Measurements from ENCODE around the gene HOXB7. TPM values are rescaled to one million over a fixed set of nuclear protein-coding genes. Genes with fewer than 3 reads are reported as not detected.

The HOXB7 gene
- total RNA-seq, 1 donor from 2014 or later = 0.49 TPM

DNA sequence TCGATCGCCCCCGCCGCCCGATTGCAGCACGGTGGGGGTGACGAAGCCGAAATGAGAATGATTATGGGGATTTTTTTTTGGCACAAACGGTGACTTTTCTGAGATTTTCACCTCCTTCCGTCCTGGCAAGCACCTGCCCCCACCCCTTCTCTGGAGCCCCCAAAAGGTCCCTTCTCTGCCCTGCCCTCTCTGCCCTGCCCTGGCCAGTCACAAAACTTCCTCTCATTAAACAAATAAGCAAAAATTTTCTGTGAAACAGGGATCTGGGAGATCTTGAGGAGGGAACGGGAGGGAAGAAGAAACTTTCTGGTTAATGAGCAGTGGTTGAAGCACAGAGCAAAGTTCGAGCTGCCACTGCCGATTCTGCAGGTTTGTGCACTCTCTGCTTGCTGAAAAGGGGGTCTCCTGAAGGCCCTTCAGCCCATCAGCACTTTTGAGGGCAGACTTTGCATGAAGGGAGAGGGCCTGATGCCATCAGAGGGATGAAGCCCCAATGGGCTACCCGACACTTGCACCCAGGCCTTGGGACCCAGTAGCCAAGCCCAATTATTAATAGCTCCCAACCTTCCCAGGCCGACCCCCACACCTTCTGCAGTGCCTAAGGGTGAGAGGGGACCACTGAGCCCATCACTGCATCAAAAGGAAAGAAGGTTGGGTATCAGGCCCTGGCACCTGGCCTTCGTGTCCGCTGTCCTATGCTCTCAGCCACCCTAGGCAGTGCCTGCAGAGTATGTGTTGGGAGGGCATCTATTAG, 5.3 kb upstream of the HOXB7 start:
- Mint-ChIP-seq H3K4me1 (ENCODE audit: low read depth) (peaks cover 48% of the 10 kb centered on the region), H3K4me3 (no peak overlapping the region), H3K27ac (peak overlapping the region; percentile 66), H3K9me3 (no peaks in the 10 kb centered on the region), H3K36me3 (ENCODE audit: low read depth) (no peaks in the 10 kb centered on the region), H3K27me3 (ENCODE audit: insufficient read depth) (peaks cover 91% of the 10 kb centered on the region)
- DNase-seq (ENCODE audit: low spot score) = no peak
- intact Hi-C loops (cut with micrococcal nuclease) = loop anchor here (2.0 to 10.0 kb wide), 3 partner anchors 131 to 771 kb away; partner anchors contain the start of gene SCRN2

GRCh38 chr17:48615047-48615962, 4.5 kb upstream of the HOXB7 start, which contains the start of gene HOXB8:
Gene HOXB8 (minus strand): TSS chr17:48615292. CDS start chr17:48614704, 588 bp downstream.
- H3K9me3 Mint-ChIP-seq = no peaks in the 10 kb centered on the region
- peaks cover 53% of the 10 kb centered on the region for H3K4me1 Mint-ChIP-seq (ENCODE audit: low read depth)
- peak within 1 kb of the TSS; percentile 40 for H3K4me3 Mint-ChIP-seq
- no peaks in the 10 kb centered on the region for H3K36me3 Mint-ChIP-seq (ENCODE audit: low read depth)
- peaks cover 89% of the 10 kb centered on the region for H3K27me3 Mint-ChIP-seq (ENCODE audit: insufficient read depth)
- intact Hi-C loops (cut with micrococcal nuclease) = loop anchor here (2.0 to 10.0 kb wide), 3 partner anchors 131 to 771 kb away; partner anchors contain the start of gene SCRN2
- DNase-seq (ENCODE audit: low spot score) = no peak
- peak within 1 kb of the TSS; percentile 87 for H3K27ac Mint-ChIP-seq

GRCh38 chr17:48613862-48614694, 3.3 kb upstream of the HOXB7 start:
- Mint-ChIP-seq H3K27ac (peak overlapping the region; percentile 71), H3K9me3 (no peaks in the 10 kb centered on the region), H3K4me3 (peak overlapping the region; percentile 19), H3K27me3 (ENCODE audit: insufficient read depth) (peaks cover 86% of the 10 kb centered on the region), H3K4me1 (ENCODE audit: low read depth) (peaks cover 49% of the 10 kb centered on the region), H3K36me3 (ENCODE audit: low read depth) (no peaks in the 10 kb centered on the region)
- DNase-seq (ENCODE audit: low spot score) = no peak
- intact Hi-C loops (cut with micrococcal nuclease) = loop anchor here (1.0 to 10.0 kb wide), 5 partner anchors 10 to 769 kb away; partner anchors contain the start of genes IGF2BP1, PRAC1, PRAC2 and SCRN2

GRCh38 chr17:48612854-48613691, 2.3 kb upstream of the HOXB7 start:
- Mint-ChIP-seq H3K9me3 (no peaks in the 10 kb centered on the region), H3K27ac (peak overlapping the region; percentile 71), H3K4me3 (peak overlapping the region; percentile 81), H3K4me1 (ENCODE audit: low read depth) (peaks cover 40% of the 10 kb centered on the region), H3K36me3 (ENCODE audit: low read depth) (no peaks in the 10 kb centered on the region), H3K27me3 (ENCODE audit: insufficient read depth) (peaks cover 85% of the 10 kb centered on the region)
- intact Hi-C loops (cut with micrococcal nuclease) = loop anchor here (1.0 to 10.0 kb wide), 4 partner anchors 11 to 768 kb away; partner anchors contain the start of genes IGF2BP1, PRAC1, PRAC2 and SCRN2
- DNase-seq (ENCODE audit: low spot score) = no peak

DNA sequence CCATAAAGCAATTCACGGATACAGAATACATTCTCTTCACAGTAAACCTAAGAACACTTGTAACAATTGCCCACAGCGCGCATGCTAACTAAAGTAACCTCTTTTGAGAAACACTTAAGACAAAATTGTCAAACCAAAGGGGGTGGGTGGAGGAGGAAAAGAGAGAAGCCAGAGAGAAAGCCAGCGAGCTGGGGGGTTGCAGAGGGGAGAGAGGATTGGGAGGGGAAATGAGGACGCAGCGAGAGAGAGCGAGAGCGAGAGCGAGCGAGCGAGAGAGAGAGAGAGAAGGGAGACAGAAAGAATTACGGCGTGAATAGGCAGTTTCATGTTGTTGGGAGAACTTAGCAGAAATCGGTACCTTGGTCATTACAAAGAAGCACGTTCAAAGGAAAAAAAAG, 1.6 kb upstream of the HOXB7 start:
- Mint-ChIP-seq H3K9me3 (no peaks in the 10 kb centered on the region), H3K4me1 (ENCODE audit: low read depth) (peaks cover 39% of the 10 kb centered on the region), H3K27me3 (ENCODE audit: insufficient read depth) (peaks cover 84% of the 10 kb centered on the region), H3K27ac (peak overlapping the region; percentile 37), H3K36me3 (ENCODE audit: low read depth) (no peaks in the 10 kb centered on the region), H3K4me3 (peak overlapping the region; percentile 76)
- DNase-seq (ENCODE audit: low spot score) = no peak
- intact Hi-C loops (cut with micrococcal nuclease) = loop anchor here (2.0 to 10.0 kb wide), 3 partner anchors 110 to 768 kb away; partner anchors contain the start of genes IGF2BP1, PRAC1, PRAC2 and SCRN2

GRCh38 chr17:48611681-48612455, 1.1 kb upstream of the HOXB7 start:
- DNase-seq (ENCODE audit: low spot score) = no peak
- H3K36me3 Mint-ChIP-seq (ENCODE audit: low read depth) = no peaks in the 10 kb centered on the region
- peaks cover 79% of the 10 kb centered on the region for H3K27me3 Mint-ChIP-seq (ENCODE audit: insufficient read depth)
- peak overlapping the region; percentile 86 for H3K4me3 Mint-ChIP-seq
- no peaks in the 10 kb centered on the region for H3K9me3 Mint-ChIP-seq
- peaks cover 39% of the 10 kb centered on the region for H3K4me1 Mint-ChIP-seq (ENCODE audit: low read depth)
- intact Hi-C loops (cut with micrococcal nuclease) = loop anchor here (2.0 to 10.0 kb wide), 4 partner anchors 15 to 767 kb away; partner anchors contain the start of genes IGF2BP1, PRAC1, PRAC2 and SCRN2
- peak overlapping the region; percentile 21 for H3K27ac Mint-ChIP-seq

GRCh38 chr17:48611213-48611612, 396 bp upstream of the HOXB7 start:
- peaks cover 79% of the 10 kb centered on the region for H3K27me3 Mint-ChIP-seq (ENCODE audit: insufficient read depth)
- H3K4me3 Mint-ChIP-seq = peak overlapping the region; percentile 86
- DNase-seq (ENCODE audit: low spot score) = no peak
- no peaks in the 10 kb centered on the region for H3K36me3 Mint-ChIP-seq (ENCODE audit: low read depth)
- no peaks in the 10 kb centered on the region for H3K9me3 Mint-ChIP-seq
- intact Hi-C loops (cut with micrococcal nuclease) = loop anchor here (2.0 to 10.0 kb wide), 3 partner anchors 14 to 766 kb away; partner anchors contain the start of genes IGF2BP1 and SCRN2
- H3K4me1 Mint-ChIP-seq (ENCODE audit: low read depth) = peaks cover 39% of the 10 kb centered on the region
- peak overlapping the region; percentile 32 for H3K27ac Mint-ChIP-seq

DNA sequence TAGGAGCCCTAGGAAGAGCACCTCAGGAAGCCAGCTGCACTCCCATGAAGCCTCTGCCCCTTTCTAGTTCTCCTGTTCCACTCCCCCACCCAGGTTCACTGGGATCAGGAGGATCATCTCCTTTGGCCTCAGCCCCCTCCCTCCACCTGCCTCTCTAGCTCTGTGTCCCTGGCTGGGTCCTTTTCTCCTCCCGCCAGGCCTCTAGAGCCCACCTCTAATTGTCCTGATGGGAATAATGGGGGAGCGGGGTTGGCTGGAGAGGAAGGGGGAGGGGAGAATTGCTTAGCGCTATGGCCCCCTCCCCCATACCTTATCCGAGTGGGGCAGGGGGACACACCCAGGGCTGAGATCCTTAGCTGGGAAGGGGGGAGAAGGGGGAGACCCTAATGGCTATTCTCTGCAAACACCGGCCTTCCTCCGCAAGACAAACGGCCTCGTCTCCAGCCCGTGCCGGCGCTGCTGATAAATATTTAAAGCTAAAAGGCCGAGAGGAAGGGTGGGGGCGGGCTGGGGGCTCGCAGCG, 997 bp downstream of the HOXB7 start:
- H3K27me3 Mint-ChIP-seq (ENCODE audit: insufficient read depth) = peaks cover 75% of the 10 kb centered on the region
- H3K36me3 Mint-ChIP-seq (ENCODE audit: low read depth) = no peaks in the 10 kb centered on the region
- intact Hi-C loops (cut with micrococcal nuclease) = loop anchor here (2.0 to 10.0 kb wide), 3 partner anchors 13 to 765 kb away; partner anchors contain the start of genes IGF2BP1 and SCRN2
- DNase-seq (ENCODE audit: low spot score) = no peak
- peak overlapping the region; percentile 86 for H3K4me3 Mint-ChIP-seq
- H3K9me3 Mint-ChIP-seq = no peaks in the 10 kb centered on the region
- peaks cover 27% of the 10 kb centered on the region for H3K4me1 Mint-ChIP-seq (ENCODE audit: low read depth)
- H3K27ac Mint-ChIP-seq = no peak overlapping the region

DNA sequence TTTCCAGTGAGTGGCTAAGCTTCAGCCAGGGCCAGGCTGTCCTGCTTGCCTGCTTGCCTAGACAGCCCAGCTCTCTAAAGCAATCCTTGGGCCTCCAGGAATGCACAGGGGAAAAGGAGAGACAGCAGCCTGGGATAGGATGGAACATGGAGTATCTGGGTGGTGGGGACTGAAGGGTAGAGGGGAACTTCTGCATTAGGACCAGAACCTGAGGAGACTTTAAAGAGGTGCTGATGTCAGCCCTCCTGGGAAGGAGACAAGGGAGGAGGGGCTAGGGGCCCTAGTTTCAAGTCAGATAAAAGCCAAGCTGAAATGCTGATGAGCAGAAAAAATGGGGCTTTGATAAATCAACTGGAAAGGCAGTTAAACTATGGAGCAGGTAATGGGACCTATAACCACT, 1.8 kb downstream of the HOXB7 start:
- Mint-ChIP-seq H3K9me3 (no peaks in the 10 kb centered on the region), H3K27me3 (ENCODE audit: insufficient read depth) (peaks cover 75% of the 10 kb centered on the region), H3K4me1 (ENCODE audit: low read depth) (peaks cover 25% of the 10 kb centered on the region), H3K4me3 (peak overlapping the region; percentile 86), H3K36me3 (ENCODE audit: low read depth) (no peaks in the 10 kb centered on the region), H3K27ac (no peak overlapping the region)
- intact Hi-C loops (cut with micrococcal nuclease) = no loop called here
- DNase-seq (ENCODE audit: low spot score) = no peak

DNA sequence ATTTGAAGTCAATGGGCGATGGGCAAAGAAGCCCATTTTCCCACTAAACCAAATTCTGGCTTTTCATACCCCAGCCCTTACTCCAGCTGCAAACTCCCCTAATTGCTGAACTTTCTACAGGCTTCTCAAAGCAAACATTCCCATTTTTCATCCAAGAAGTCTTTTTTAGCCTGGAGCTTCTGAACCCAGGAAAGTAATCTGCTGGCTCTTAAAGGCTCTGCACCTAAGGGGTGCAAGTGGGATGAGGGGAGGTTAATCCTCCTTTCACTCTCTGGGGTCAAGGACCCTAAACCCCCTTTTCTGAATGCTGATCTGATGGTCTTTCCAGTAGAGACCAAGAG, 2.4 kb downstream of the HOXB7 start:
- Mint-ChIP-seq H3K4me1 (ENCODE audit: low read depth) (peaks cover 25% of the 10 kb centered on the region), H3K9me3 (no peaks in the 10 kb centered on the region), H3K27me3 (ENCODE audit: insufficient read depth) (peaks cover 74% of the 10 kb centered on the region), H3K36me3 (ENCODE audit: low read depth) (no peaks in the 10 kb centered on the region), H3K4me3 (no peak overlapping the region), H3K27ac (no peak overlapping the region)
- no peak for DNase-seq (ENCODE audit: low spot score)
- intact Hi-C loops (cut with micrococcal nuclease) = no loop called here

Measured in activated T-helper 1 cell treated with anti-CD3 and anti-CD28 coated beads, Interleukin-12 subunit alpha, Interleukin-12 subunit beta, Interleukin-2, Interleukin-4 antibody, amounts not matched to agents 30 ng/mL and 10 ng/mL and 1 ng/mL, durations not matched to agents 14 hours and 24 hours and 36 hours (primary cell).